KMS-11 (cell line): ENCODE measurements around the gene ACSBG1.

Source experiments
- H2AFZ ChIP-seq: fragments of 200-600 bp; sonication (generic); 2 replicates; pipeline ENCODE4 v1.6.1; 2016; ENCODE audit warnings: antibody characterized with exemption, mixed run types, low read depth
- H3K27ac ChIP-seq: fragments of 200-600 bp; sonication (generic); 2 replicates; pipeline ENCODE4 v1.6.1; 2016; ENCODE audit warnings: mild to moderate bottlenecking, mixed run types
- H3K27me3 ChIP-seq: fragments of 200-600 bp; sonication (generic); 2 replicates; pipeline ENCODE4 v1.6.1; 2017; ENCODE audit warnings: mild to moderate bottlenecking, low read depth, mixed run types, moderate library complexity; ENCODE audit not compliant: insufficient read depth
- H3K36me3 ChIP-seq: fragments of 200-600 bp; sonication (generic); 2 replicates; pipeline ENCODE4 v1.6.1; 2017; ENCODE audit warnings: mild to moderate bottlenecking, mixed run types; ENCODE audit not compliant: insufficient read depth
- H3K4me1 ChIP-seq: fragments of 200-600 bp; sonication (generic); 2 replicates; pipeline ENCODE4 v1.6.1; 2016; ENCODE audit warnings: mild to moderate bottlenecking, low read depth, mixed run types; ENCODE audit not compliant: poor library complexity, severe bottlenecking
- H3K4me2 ChIP-seq: fragments of 200-600 bp; sonication (generic); 2 replicates; pipeline ENCODE4 v1.7.0; 2016; ENCODE audit warnings: mild to moderate bottlenecking, mixed run types
- H3K4me3 ChIP-seq: fragments of 200-600 bp; sonication (generic); IDR thresholded peaks from 2 replicates; pipeline ENCODE4 v1.6.1; 2017; ENCODE audit warnings: low read depth, low read length, mixed read lengths; ENCODE audit not compliant: insufficient read depth
- H3K79me2 ChIP-seq: fragments of 200-600 bp; sonication (generic); 2 replicates; pipeline ENCODE4 v1.6.1; 2016; ENCODE audit warnings: low read depth, mixed run types; ENCODE audit not compliant: insufficient read depth
- H3K9ac ChIP-seq: fragments of 200-600 bp; sonication (generic); 2 replicates; pipeline ENCODE4 v1.6.1; 2016; ENCODE audit warnings: mild to moderate bottlenecking, mixed run types
- H4K20me1 ChIP-seq: fragments of 200-600 bp; sonication (generic); 2 replicates; pipeline ENCODE4 v1.6.1; 2016; ENCODE audit warnings: mild to moderate bottlenecking, mixed run types; ENCODE audit not compliant: insufficient read depth
- CTCF ChIP-seq: fragments of 200-600 bp; sonication (generic); conservative IDR thresholded peaks from 2 replicates; pipeline ENCODE4 v1.6.1; 2017; ENCODE audit warnings: low read depth, mild to moderate bottlenecking, antibody characterized with exemption, low read length, moderate library complexity, mixed read lengths

The ACSBG1 gene

GRCh38 chr15:78276064-78276943, 41.9 kb upstream of the ACSBG1 start:
- H3K4me2 ChIP-seq, result no peak overlapping the region
- H2AFZ ChIP-seq, result no peak overlapping the region
- TF ChIP-seq CTCF, result no peak
- no peaks in the 10 kb centered on the region for H4K20me1 ChIP-seq
- H3K79me2 ChIP-seq, result no peaks in the 10 kb centered on the region
- H3K36me3 ChIP-seq, result no peaks in the 10 kb centered on the region
- H3K4me3 ChIP-seq, result no peak overlapping the region
- H3K9ac ChIP-seq, result no peak overlapping the region
- no peaks in the 10 kb centered on the region for H3K4me1 ChIP-seq
- no peak overlapping the region for H3K27ac ChIP-seq
- H3K27me3 ChIP-seq, result no peaks in the 10 kb centered on the region

- Histone ChIP-seq H3K79me2 (no peaks in the 10 kb centered on the region), H2AFZ (no peak overlapping the region), H3K4me3 (no peak overlapping the region), H3K4me1 (no peaks in the 10 kb centered on the region), H3K27ac (no peak overlapping the region), H3K9ac (no peak overlapping the region), H4K20me1 (no peaks in the 10 kb centered on the region), H3K36me3 (no peaks in the 10 kb centered on the region), H3K27me3 (no peaks in the 10 kb centered on the region), H3K4me2 (no peak overlapping the region)
- TF ChIP-seq CTCF, result no peak
These were observed 40.6 kb upstream of the ACSBG1 start for GRCh38 chr15:78274994-78275393.

DNA sequence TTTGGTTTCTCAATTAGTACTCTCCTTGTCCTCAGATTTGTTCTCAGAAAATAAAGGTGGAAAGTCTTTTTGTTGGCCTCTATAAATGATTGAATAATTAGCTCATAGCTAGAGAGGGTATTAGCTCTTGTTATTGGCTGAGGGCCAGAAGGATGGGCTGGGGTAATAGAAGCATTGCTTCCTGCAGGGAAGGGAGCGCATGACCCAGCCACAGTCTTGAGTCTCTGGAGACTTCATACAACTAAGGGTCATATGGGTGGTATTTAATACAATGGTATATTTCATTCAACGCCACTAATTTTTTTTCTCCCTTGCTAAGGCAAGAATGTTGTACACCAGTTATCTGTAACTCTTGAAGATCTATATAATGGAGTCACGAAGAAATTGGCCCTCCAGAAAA, 38.4 kb upstream of the ACSBG1 start:
- Histone ChIP-seq H3K4me1 (no peaks in the 10 kb centered on the region), H3K36me3 (no peaks in the 10 kb centered on the region), H3K27ac (no peak overlapping the region), H4K20me1 (no peaks in the 10 kb centered on the region), H3K27me3 (no peaks in the 10 kb centered on the region), H3K4me2 (no peak overlapping the region), H3K9ac (no peak overlapping the region), H3K79me2 (no peaks in the 10 kb centered on the region), H2AFZ (no peak overlapping the region), H3K4me3 (no peak overlapping the region)
- no peak for TF ChIP-seq CTCF

DNA sequence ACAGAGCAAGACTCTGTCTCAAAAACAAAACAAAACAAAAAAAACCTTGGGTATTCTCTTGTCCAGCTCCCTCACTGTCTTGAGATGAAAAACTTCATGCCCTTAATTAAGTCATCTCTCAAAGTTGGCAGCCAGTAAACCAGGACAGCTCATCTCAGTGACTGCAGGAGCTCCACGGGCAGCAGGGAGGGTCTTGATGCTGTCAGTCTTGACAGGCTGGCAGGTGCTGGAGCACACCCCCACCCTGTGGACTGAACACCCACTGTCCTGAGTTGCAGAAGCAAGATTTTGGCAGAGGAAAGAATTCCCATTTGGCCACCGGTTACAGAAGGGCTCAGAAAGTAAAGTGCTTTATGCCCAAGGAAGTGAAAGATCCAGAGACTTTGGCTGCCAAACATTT, 38.0 kb upstream of the ACSBG1 start:
- H4K20me1 ChIP-seq, result no peaks in the 10 kb centered on the region
- TF ChIP-seq CTCF, result no peak
- no peaks in the 10 kb centered on the region for H3K36me3 ChIP-seq
- H3K4me3 ChIP-seq, result no peak overlapping the region
- no peak overlapping the region for H2AFZ ChIP-seq
- no peaks in the 10 kb centered on the region for H3K27me3 ChIP-seq
- no peak overlapping the region for H3K9ac ChIP-seq
- no peak overlapping the region for H3K4me2 ChIP-seq
- no peak overlapping the region for H3K27ac ChIP-seq
- H3K79me2 ChIP-seq, result no peaks in the 10 kb centered on the region
- no peaks in the 10 kb centered on the region for H3K4me1 ChIP-seq
